Esophagus (tissue), 2 donors: Measurements from ENCODE around the gene RARA. TPM values are rescaled to one million over a fixed set of nuclear protein-coding genes. Genes with fewer than 3 reads are reported as not detected.

Source experiments
- H3K27ac ChIP-seq, 2 donors: one replicate each; pipeline ENCODE4 v1.5.1; 2013; ENCODE audit warnings: low read depth in 2 of 2, mild to moderate bottlenecking in 2 of 2, inconsistent platforms in 1 of 2, low read length in 1 of 2, moderate library complexity in 1 of 2
- H3K27me3 ChIP-seq, 2 donors: one replicate each; pipeline ENCODE4 v1.6.1; 2013; ENCODE audit warnings: low read length in 2 of 2, control low read depth in 1 of 2, mild to moderate bottlenecking in 1 of 2; ENCODE audit not compliant: insufficient read depth in 2 of 2, control insufficient read depth in 1 of 2
- H3K36me3 ChIP-seq, 2 donors: one replicate each; pipeline ENCODE4 v1.6.1; 2013; ENCODE audit warnings: low read length in 1 of 2; ENCODE audit not compliant: control insufficient read depth in 2 of 2, insufficient read depth in 2 of 2
- H3K4me1 ChIP-seq, 2 donors: one replicate each; pipeline ENCODE4 v1.6.1; 2013; ENCODE audit warnings: low read length in 1 of 2; ENCODE audit not compliant: control insufficient read depth in 2 of 2, insufficient read depth in 2 of 2
- H3K4me3 ChIP-seq, 2 donors: one replicate each; pipeline ENCODE4 v1.5.1; 2013; ENCODE audit warnings: low read length in 2 of 2, mild to moderate bottlenecking in 2 of 2, low read depth in 1 of 2, moderate library complexity in 1 of 2
- H3K9me3 ChIP-seq, 2 donors: one replicate each; pipeline ENCODE4 v1.6.1; 2013; ENCODE audit warnings: mild to moderate bottlenecking in 2 of 2, low read depth in 1 of 2, low read length in 1 of 2, moderate library complexity in 1 of 2; ENCODE audit not compliant: control insufficient read depth in 2 of 2, insufficient read depth in 1 of 2
- WGBS, 2 donors: extraction: QIAGEN DNeasy Blood & Tissue Kit; methylation state at CpG; one replicate each; pipeline ENCODE4 v1.1.7; 2013; 5-methylcytosine and 5-hydroxymethylcytosine counted together
- polyA plus RNA-seq, 2 donors: library from polyadenylated mRNA; stranded (reverse); fragments of 200-250 nt; gene quantifications; one replicate each; pipeline ENCODE4 v1.2.3, GENCODE V29; 2013
- donor health status: healthy with polysubstance abuse.
- donor health status: Bipolar disorder and iron deficiency.

Gene RARA
- polyA plus RNA-seq, 2 donors: 5.2 to 6.6 TPM

DNA sequence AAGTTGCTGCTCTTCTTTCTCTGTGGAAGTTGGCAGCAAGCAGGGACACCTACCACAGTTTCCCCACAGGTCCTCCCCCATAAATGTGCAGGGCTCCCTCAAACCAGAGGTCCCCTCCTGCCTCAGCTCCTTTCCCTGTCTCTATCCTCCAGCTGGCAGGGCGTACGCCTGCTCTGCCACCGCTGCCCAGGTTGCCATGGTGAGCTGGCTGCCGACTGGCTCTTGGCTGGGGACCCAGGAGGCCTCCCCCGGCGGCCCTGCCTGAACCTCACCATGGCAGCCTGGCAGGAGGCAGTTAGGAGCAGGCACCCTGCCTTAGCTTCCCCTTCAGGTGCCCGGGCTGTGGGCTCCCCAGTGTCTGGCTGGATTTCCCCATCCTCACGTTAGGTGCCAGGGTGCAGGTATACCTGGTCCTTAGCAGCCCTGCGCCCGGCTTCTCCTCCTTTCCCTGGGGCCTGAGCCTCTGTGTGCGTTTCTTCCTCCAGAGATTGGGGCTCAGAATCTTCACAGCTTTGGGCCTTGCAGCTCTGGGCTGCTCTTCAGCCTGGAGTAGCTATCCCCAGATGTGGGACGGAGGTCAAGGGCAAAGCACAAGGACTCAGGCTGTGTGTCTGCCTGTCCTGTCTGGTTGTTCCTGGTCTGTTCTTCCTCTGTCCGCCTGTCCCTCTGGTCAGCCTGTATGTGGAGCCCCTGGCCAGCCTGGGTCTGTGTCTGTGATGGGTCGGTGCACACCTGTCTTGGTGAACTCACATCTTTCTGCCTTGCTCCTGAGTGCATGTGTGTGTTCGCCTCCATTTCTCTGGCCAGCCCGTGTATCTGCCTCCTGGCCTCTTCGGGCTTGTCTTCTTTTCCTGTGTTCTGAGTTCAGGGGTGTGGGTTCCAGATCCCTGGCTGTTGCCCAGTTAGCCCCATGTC is 39.8 kb downstream of the RARA start:
- H3K4me1 ChIP-seq: peaks cover 10 to 47% of the 10 kb centered on the region in 2 donors
- H3K36me3 ChIP-seq: peaks cover 6 to 16% of the 10 kb centered on the region in 2 donors
- H3K27me3 ChIP-seq: no peaks in the 10 kb centered on the region
- peak overlapping the region; percentile 44 to 77 for H3K27ac ChIP-seq
- no peak overlapping the region for H3K4me3 ChIP-seq
- 32 to 39% methylated on average over 17 of the region's 17 CpGs for WGBS, 2 donors
- no peaks in the 10 kb centered on the region for H3K9me3 ChIP-seq

DNA sequence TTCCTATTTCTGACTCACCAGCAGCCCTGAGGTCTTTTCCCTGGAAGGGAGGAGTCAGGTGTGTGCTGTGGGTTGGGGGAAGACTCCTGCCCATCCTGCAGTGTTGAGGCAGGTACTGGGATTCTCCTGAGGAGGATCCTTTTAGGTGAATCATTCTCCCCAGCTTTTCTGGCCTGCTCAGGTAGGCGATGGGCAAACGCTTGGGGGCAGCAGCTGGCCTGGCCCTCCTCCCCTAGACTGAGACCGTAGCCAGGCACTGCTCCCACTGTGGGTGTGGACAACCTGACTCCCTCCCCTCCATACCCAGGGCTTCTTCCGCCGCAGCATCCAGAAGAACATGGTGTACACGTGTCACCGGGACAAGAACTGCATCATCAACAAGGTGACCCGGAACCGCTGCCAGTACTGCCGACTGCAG is 40.5 kb downstream of the RARA start:
- WGBS, 2 donors: 28 to 50% methylated on average over 10 of the region's 10 CpGs
- no peaks in the 10 kb centered on the region for H3K9me3 ChIP-seq
- peaks cover 10 to 43% of the 10 kb centered on the region in 2 donors for H3K4me1 ChIP-seq
- H3K36me3 ChIP-seq: peaks cover 6 to 16% of the 10 kb centered on the region in 2 donors
- H3K27ac ChIP-seq: peak overlapping the region; percentile 44 to 77
- H3K27me3 ChIP-seq: no peaks in the 10 kb centered on the region
- no peak overlapping the region for H3K4me3 ChIP-seq

- WGBS, 2 donors: 27 to 43% methylated on average over 19 of the region's 19 CpGs
- peaks cover 6 to 16% of the 10 kb centered on the region in 2 donors for H3K36me3 ChIP-seq
- no peaks in the 10 kb centered on the region for H3K27me3 ChIP-seq
- no peak overlapping the region for H3K4me3 ChIP-seq
- H3K4me1 ChIP-seq: peaks cover 10 to 38% of the 10 kb centered on the region in 2 donors
- no peaks in the 10 kb centered on the region for H3K9me3 ChIP-seq
- peak overlapping the region; percentile 44 to 77 for H3K27ac ChIP-seq
These were observed 41.1 kb downstream of the RARA start for GRCh38 chr17:40349895-40350688.

- no peaks in the 10 kb centered on the region for H3K27me3 ChIP-seq
- H3K27ac ChIP-seq: peak overlapping the region in 1 of 2 donors; percentile 29
- no peaks in the 10 kb centered on the region for H3K9me3 ChIP-seq
- no peak overlapping the region for H3K4me3 ChIP-seq
- H3K4me1 ChIP-seq: peaks cover 12 to 34% of the 10 kb centered on the region in 2 donors
- H3K36me3 ChIP-seq: peaks cover 6 to 23% of the 10 kb centered on the region in 2 donors
- WGBS, 2 donors: 50 to 59% methylated on average over 16 to 17 of the region's 17 CpGs
These were observed 41.8 kb downstream of the RARA start for GRCh38 chr17:40350689-40351358.

GRCh38 chr17:40351359-40352236 is 42.6 kb downstream of the RARA start:
- 79 to 86% methylated on average over 27 of the region's 27 CpGs for WGBS, 2 donors
- peaks cover 6 to 24% of the 10 kb centered on the region in 2 donors for H3K36me3 ChIP-seq
- no peak overlapping the region for H3K4me3 ChIP-seq
- peak overlapping the region in 1 of 2 donors; percentile 6 for H3K27ac ChIP-seq
- H3K4me1 ChIP-seq: peaks cover 12 to 32% of the 10 kb centered on the region in 2 donors
- H3K27me3 ChIP-seq: no peaks in the 10 kb centered on the region
- no peaks in the 10 kb centered on the region for H3K9me3 ChIP-seq

- Histone ChIP-seq H3K4me3 (no peak overlapping the region), H3K36me3 (peaks cover 6 to 24% of the 10 kb centered on the region in 2 donors), H3K27me3 (no peaks in the 10 kb centered on the region), H3K4me1 (peaks cover 12 to 26% of the 10 kb centered on the region in 2 donors), H3K9me3 (no peaks in the 10 kb centered on the region), H3K27ac (no peak overlapping the region)
- 76 to 86% methylated on average over 7 of the region's 7 CpGs for WGBS, 2 donors
These were observed 43.3 kb downstream of the RARA start for GRCh38 chr17:40352237-40352778.

DNA sequence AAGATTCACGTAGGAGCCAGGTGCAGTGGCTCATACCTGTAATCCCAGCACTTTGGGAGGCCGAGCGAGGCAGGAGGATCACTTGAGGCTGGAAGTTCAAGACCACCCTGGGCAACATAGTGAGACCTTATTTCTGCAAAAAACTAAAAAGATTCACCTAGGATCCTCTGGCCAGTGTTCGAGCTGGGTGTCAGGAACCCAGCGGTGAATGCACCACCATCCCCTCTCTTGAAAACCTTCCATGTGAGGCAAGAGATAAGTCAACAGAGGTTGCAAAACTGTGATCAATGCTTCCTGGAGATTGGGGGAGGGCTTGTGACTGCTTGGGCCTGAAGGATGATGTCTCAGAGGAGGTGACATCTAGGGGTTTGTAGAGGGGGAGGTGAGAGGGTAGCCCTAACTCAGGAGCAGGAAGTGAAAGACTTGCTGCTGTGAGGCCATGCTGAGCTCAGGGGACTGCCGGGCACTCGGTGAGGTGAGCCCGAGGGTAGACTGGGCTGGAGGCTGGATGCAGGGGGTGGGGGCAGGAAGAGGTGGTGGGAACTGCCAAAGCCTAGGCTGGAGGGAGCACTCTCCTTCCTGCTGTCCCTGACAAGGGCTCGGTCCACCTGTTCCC is 43.9 kb downstream of the RARA start:
- Histone ChIP-seq H3K4me1 (peaks cover 12 to 25% of the 10 kb centered on the region in 2 donors), H3K27me3 (no peaks in the 10 kb centered on the region), H3K9me3 (no peaks in the 10 kb centered on the region), H3K4me3 (no peak overlapping the region), H3K27ac (no peak overlapping the region), H3K36me3 (peaks cover 6 to 24% of the 10 kb centered on the region in 2 donors)
- 78 to 80% methylated on average over 9 of the region's 9 CpGs for WGBS, 2 donors
